Colonic mucosa (tissue), 4 donors: ENCODE measurements around the gene AASDH. TPM values are rescaled to one million over a fixed set of nuclear protein-coding genes. Genes with fewer than 3 reads are reported as not detected.

ENCODE experiments used
- DNase-seq: peaks from one replicate; pipeline ENCODE4 v3.0.0-alpha.2; 2020
- H3K27ac ChIP-seq: fragments of 200-600 bp; one replicate; pipeline ENCODE4 v1.8.0; 2021
- H3K27me3 ChIP-seq: fragments of 200-600 bp; one replicate; pipeline ENCODE4 v1.8.0; 2021
- H3K36me3 ChIP-seq: fragments of 200-600 bp; one replicate; pipeline ENCODE4 v1.8.0; 2021
- H3K4me1 ChIP-seq: fragments of 200-600 bp; one replicate; pipeline ENCODE4 v1.8.0; 2021; ENCODE audit warnings: mild to moderate bottlenecking
- H3K4me3 ChIP-seq: fragments of 200-600 bp; one replicate; pipeline ENCODE4 v1.8.0; 2021
- H3K9ac ChIP-seq, 2 donors: one replicate each; pipeline ENCODE4 v1.7.0; 2013; ENCODE audit warnings: control low read depth in 2 of 2, low read depth in 2 of 2, low read length in 2 of 2
- H3K9me3 ChIP-seq: fragments of 200-600 bp; one replicate; pipeline ENCODE4 v1.8.0; 2021
- CTCF ChIP-seq: fragments of 200-600 bp; IDR thresholded peaks from one replicate; pipeline ENCODE4 v1.8.0; 2022; ENCODE audit warnings: antibody characterized with exemption, mild to moderate bottlenecking
- intact Hi-C: fragments of 100-400 bp; cut with DNase I; formaldehyde crosslinking; loops from one replicate; pipeline ENCODE4 v1.14.1; 2022
- total RNA-seq, 2 donors: library from RNA; stranded (reverse); fragmentation: NEBNext Ultra II Directional in 1 of 2; extraction: Animal tissue kit (Norgen Biotek cat#: 25700) in 1 of 2; gene quantifications; one replicate each; pipeline ENCODE4 v1.2.1, GENCODE V29; 2021
- donor health status: healthy.
- donor health status: DM: no; HTN: no; CAD: no.
- donor health status: DM: no; HTN: no; CAD: no.

The AASDH gene
- total RNA-seq, 2 donors from 2014 or later = 7.4 to 7.8 TPM

DNA sequence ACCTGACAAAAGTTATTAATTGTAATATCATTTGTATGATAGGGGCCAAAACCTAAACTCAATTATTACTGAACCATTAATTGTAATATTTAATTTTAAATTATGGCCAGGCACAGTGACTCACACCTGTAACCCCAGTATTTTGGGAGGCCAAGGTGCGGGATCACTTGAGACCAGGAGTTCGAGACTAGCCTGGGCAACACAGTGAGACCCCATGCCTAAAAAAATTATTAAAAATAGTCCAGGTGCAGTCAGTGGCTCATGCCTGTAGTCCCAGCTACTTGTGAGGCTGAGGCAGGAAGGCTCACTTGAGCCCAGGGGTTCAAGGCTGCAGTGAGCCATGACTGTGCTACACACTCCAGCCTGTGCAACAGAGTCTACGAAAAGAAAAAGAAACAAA lies 30.1 kb upstream of the AASDH start:
- no peaks in the 10 kb centered on the region for H3K4me1 ChIP-seq
- no peak overlapping the region for H3K9ac ChIP-seq
- intact Hi-C loops = no loop called here
- DNase-seq = no peak
- H3K27me3 ChIP-seq = no peaks in the 10 kb centered on the region
- no peaks in the 10 kb centered on the region for H3K9me3 ChIP-seq
- no peak for TF ChIP-seq CTCF
- H3K4me3 ChIP-seq = no peak overlapping the region
- H3K27ac ChIP-seq = no peak overlapping the region
- no peaks in the 10 kb centered on the region for H3K36me3 ChIP-seq

DNA sequence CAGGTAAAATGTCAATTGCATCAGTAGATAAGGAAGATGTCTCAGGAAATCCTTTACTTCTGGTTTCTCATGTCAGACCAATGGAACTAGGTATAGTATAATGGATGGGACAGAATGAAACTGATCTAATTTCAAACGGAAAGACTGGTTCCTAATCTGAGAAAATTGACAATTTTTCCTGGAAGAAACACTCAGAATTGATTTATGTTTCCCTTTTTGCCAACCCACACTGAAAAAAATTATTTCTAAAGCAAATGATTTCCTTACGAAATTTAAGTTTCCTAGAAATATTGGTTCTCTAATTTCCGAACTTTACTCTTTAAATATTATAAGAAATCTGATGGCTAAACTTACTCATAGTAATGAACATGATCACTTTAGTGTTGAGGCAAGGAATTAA lies 29.1 kb upstream of the AASDH start:
- no peak for TF ChIP-seq CTCF
- intact Hi-C loops = no loop called here
- no peaks in the 10 kb centered on the region for H3K36me3 ChIP-seq
- H3K9me3 ChIP-seq = no peaks in the 10 kb centered on the region
- H3K27me3 ChIP-seq = no peaks in the 10 kb centered on the region
- no peak overlapping the region for H3K4me3 ChIP-seq
- no peaks in the 10 kb centered on the region for H3K4me1 ChIP-seq
- H3K27ac ChIP-seq = no peak overlapping the region
- DNase-seq = no peak
- H3K9ac ChIP-seq = no peak overlapping the region

GRCh38 chr4:56414135-56414670 lies 26.9 kb upstream of the AASDH start:
- no peak overlapping the region for H3K27ac ChIP-seq
- no peak overlapping the region for H3K9ac ChIP-seq
- H3K4me1 ChIP-seq = peaks cover 4% of the 10 kb centered on the region
- no peak for DNase-seq
- no peaks in the 10 kb centered on the region for H3K36me3 ChIP-seq
- no peak overlapping the region for H3K4me3 ChIP-seq
- TF ChIP-seq CTCF = no peak
- H3K27me3 ChIP-seq = no peaks in the 10 kb centered on the region
- H3K9me3 ChIP-seq = no peaks in the 10 kb centered on the region
- intact Hi-C loops = no loop called here

DNA sequence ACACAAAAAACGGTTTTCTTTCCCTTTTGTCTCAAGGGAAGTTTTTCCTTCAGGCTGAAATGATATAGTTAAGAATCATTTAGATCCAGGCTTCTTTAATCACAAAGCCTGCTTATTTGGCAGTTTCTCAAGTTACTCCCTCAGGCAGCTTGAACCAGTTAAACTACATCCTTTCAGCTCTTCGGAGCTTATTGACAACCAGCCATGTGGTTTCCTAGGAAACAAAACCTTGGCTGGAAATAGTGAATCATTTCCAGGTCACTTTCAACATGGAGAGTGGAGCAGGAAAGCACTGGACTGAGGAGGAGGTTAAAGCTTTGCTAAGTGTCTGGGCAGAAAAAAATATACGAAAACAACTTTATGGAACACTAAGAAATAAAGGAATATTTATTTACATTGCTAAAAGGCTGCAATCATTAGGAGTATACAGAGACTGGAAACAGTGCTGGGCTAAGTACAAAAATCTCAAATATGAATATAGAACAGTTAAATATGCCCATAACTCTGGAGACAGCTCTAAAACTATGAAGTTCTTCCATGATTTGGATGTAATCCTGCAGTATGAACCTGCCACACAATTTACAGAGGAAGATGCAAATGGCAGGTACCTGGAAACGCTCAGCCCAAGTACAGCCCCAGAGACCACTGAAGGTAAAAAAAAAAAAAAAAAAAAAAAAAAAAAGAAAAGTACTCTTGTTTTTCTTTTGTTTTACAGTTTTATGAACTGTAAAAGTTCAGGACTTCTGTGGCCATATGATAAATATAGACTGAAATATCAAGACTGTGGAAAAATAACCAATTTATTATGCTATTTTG lies 23.2 kb upstream of the AASDH start:
- intact Hi-C loops = no loop called here
- no peaks in the 10 kb centered on the region for H3K36me3 ChIP-seq
- peaks cover 4% of the 10 kb centered on the region for H3K4me1 ChIP-seq
- TF ChIP-seq CTCF = no peak
- no peaks in the 10 kb centered on the region for H3K27me3 ChIP-seq
- no peak overlapping the region for H3K4me3 ChIP-seq
- peak; percentile 60 for DNase-seq
- H3K9ac ChIP-seq = no peak overlapping the region
- H3K27ac ChIP-seq = peak overlapping the region; percentile 9
- no peaks in the 10 kb centered on the region for H3K9me3 ChIP-seq

GRCh38 chr4:56409511-56410090 lies 22.3 kb upstream of the AASDH start:
- Histone ChIP-seq H3K9ac (no peak overlapping the region), H3K9me3 (no peaks in the 10 kb centered on the region), H3K4me3 (no peak overlapping the region), H3K27me3 (no peaks in the 10 kb centered on the region), H3K36me3 (no peaks in the 10 kb centered on the region), H3K27ac (peak overlapping the region; percentile 9), H3K4me1 (peaks cover 4% of the 10 kb centered on the region)
- TF ChIP-seq CTCF = no peak
- no peak for DNase-seq
- intact Hi-C loops = no loop called here
